Dermis blood vessel endothelial cell (primary cell): Measurements from ENCODE around the gene NCDN. TPM values are rescaled to one million over a fixed set of nuclear protein-coding genes. Genes with fewer than 3 reads are reported as not detected.

Experiments used
- DNase-seq: peaks from one replicate; pipeline ENCODE4 v3.0.0; 2010
- total RNA-seq: library from RNA; depleted of rRNA; stranded (reverse); fragments of >200 nt; gene quantifications from 2 replicates; pipeline ENCODE4 v1.2.3, GENCODE V29; 2014

Gene NCDN
- total RNA-seq, 1 donor from 2014 or later, result 11.9 TPM

GRCh38 chr1:35555601-35556477 is 1.8 kb upstream of the NCDN start:
- no peak for DNase-seq

- no peak for DNase-seq
Measured at GRCh38 chr1:35556484-35557117, 998 bp upstream of the NCDN start.

DNA sequence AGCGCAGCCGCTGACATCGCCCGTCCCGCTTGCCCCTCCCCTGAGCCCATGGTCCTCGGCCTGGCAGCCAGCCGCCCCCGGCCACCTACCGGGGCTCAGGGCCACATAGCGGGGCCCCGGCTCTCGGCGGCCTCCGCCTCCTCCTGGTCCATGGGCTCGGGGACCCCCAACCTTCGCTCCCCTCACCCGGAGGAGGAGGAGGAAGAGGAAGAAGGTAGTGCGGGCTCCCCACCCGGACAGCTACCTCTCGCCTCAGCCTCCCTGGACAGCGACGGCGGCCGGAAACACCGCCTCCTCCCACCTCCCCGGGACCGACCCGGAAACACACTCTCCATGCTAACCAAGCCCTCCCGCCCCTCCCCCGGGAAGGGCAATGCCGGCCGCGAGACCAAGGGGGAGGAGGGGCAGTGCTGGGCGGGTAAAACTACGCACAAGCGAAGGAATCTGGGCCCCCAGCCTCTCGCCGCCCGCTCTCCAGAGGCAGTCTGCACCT is 435 bp upstream of the NCDN start, which contains the start of gene KIAA0319L:
Gene KIAA0319L (minus strand): TSS at position 286 of the 493 bp plus-strand sequence. CDS start 2,912 bp downstream, outside the sequence.
- DNase-seq, result peak; percentile 58

GRCh38 chr1:35558374-35559316 is 1.0 kb downstream of the NCDN start:
- DNase-seq, result no peak

DNA sequence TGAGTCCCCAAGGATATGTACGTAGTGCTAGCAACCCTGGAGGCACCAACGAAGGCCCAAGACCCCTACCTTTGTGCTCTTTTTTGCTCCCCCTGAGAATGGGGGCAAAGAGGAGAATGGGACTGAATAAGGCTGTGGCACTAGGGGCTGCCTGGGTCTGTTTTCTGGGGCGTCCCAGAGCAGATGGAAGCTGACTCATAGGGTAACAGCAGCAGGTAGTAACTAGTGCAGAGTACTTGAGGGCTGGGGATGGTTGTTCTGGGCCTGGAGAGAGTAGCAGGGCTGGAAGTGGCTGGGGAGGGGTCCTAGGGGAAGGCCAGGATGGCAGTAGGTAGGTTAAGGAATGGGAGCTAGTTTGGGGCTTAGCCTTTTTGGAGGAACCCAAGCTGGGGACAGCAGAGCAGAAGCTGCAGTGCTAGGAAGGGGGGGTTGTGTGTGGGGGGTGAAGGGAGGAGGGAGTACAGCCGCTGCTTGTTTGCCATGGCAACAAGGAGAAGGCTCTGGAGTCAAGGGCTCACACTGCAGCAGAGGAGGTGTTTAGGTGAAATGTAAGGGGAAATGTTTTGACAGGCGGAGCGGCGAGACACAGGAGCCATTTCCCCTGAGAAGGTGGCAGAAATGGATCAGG is 1.8 kb downstream of the NCDN start:
- no peak for DNase-seq

GRCh38 chr1:35560256-35561225 is 2.9 kb downstream of the NCDN start:
- no peak for DNase-seq

DNA sequence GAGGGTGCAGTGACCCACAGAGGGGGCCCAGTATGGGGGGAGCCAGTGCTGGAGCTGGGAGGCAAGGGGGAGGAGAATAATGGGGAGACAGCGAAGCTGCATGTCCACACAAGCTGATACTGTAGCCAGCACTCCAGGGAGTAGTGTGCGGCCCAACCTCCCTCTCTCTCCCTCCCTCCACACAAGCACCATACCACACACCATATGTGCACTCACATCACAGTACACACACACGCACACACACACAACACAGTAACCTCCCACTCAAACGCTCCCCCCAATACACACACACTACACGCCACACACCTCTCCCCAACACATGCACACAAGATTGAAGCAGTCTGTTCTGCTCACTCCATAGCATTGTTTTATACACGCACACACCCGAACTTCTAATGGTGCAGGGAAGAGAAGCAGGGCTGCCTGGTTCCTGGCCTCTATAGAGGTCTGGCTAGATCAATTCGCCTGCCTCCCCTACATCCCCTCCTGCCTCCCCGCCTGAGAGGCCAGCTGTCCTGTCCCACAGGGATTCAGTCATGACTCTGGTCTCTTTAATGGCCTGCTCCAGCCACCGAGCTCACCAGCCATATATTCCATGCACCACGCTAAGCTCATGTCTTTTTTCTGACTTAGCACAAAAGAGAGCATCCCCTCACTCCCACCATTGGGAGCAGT is 3.8 kb downstream of the NCDN start:
- no peak for DNase-seq

- DNase-seq, result no peak
Measured at GRCh38 chr1:35561972-35562680, 4.5 kb downstream of the NCDN start.

DNA sequence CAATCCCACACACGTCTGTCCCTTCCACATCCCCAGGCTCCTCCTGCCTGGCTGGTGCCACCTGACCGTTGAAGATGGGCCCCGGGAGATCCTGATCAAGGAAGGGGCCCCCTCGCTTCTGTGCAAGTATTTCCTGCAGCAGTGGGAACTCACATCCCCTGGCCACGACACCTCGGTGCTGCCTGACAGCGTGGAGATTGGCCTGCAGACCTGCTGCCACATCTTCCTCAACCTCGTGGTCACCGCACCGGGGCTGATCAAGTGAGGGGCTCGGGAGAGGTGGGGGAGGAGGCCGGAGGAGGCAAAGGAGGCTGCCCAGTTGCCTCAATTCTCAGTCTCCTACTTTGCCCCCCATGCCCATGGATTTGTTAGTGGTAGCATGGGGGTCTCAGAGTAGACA is 5.6 kb downstream of the NCDN start:
- DNase-seq, result no peak

DNA sequence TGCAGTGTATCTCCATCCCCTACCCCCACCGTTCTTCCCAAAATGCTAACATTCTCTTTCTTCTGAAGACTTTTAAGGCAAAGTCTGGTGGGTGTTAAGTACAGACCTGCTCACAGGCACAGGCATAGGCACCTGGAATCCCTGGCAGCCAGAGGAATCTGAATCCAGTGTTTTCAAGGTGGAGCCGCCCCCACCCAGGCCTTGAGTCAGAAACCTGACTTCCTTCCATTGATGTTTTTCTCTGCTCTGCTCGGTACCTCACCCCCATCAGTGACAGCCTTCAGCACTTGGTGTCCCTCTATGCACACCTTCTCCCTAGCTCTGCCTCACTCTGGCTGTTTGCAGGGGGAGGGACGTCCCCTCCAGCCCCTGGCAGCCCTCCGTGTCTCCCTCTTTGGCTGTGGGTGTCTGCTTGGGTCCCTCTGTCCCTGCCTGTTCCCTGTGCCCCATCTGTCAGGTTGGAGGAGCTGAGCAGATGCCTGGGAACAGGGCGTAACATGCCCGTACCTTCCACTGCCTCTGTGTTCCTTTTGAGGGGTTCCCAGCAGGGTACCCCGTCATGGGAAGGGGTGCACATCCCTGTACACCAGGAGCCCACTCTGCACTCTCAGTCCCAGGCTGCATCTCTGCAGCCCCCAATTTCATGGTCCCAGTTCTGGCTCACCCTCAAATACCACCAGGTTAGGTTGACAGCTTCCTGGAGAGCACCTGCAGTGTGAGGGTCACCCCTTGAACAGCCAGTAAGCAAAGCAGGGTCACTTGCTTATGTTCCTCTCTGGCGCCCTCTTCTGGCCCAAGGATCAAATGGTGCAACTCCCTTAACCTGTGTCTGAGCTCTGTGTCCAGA is 6.7 kb downstream of the NCDN start:
- peak; percentile 92 for DNase-seq

GRCh38 chr1:35564884-35565741 is 7.5 kb downstream of the NCDN start:
- DNase-seq, result no peak

- DNase-seq, result no peak
Measured at GRCh38 chr1:35565742-35566133, 8.1 kb downstream of the NCDN start.

GRCh38 chr1:35567947-35568558 is 10.5 kb downstream of the NCDN start:
- DNase-seq, result no peak

DNA sequence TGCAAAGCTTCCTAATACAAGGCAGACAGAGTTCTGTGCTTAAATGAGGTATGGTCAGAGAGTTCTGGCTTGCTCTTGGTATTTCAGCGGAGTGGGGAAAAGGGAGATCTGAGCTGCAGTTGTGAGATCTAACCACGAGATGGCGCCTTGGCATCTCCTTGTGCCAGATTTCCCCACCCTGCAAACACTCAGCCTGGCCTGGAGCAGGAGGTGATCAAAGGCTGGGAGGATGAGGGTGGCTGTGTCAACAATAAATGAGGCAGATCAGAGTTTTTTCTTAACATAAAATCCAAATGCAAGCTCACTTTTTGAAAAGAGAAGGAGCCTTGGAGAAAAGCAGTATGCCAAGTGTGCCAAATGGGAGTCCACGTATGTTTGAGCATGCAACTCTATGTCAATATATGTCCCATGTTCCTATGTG is 11.4 kb downstream of the NCDN start:
- peak; percentile 84 for DNase-seq

- no peak for DNase-seq
Measured at GRCh38 chr1:35569936-35570335, 12.3 kb downstream of the NCDN start.

DNA sequence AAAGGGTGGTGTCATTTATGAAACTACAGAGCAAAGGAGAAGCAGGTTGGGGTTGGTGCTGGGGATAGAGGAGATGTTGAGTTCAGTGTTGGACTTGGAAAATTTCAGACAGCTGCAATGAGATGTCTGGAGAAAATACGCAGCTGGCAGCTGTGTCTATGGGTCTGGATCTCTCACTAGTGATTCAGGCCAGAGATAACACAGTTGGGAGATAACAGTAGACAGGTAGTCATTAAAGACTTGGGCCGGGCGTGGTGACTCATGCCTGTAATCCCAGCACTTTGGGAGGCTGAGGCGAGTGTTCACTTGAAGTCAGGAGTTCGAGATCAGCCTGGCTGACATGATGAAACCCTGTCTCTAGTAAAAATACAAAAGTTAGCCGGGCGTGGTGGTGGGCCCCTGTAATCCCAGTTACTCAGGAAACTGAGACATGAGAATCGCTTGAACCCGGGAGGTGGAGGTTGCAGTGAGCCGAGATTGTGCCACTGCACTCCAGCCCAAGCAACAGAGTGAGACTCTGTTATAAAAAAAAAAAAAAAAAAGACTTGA is 13.1 kb downstream of the NCDN start:
- DNase-seq, result no peak

DNA sequence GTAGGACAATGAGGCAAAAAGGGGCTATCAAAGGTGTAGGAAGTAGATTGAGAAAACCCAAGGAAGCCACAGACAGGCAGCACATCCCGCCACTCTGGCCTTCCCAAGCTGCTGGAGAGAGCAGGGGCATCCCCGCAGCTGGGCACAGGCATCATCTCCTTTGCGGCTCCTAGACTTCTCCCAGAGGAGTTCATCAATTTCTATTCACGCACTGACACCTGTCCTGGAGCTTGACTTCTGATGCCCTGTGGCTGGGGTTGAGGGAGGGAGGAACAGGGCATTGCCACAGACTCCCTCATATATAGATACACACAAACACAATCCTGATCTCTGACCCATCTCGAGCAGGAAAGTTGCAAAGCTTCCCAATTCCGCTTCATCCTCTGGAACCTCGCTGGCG is 13.7 kb downstream of the NCDN start:
- DNase-seq, result no peak
